ENCODE data around the gene NR2C2AP. TPM values are rescaled to one million over a fixed set of nuclear protein-coding genes. Genes with fewer than 3 reads are reported as not detected.

The NR2C2AP gene
- total RNA-seq, 4 donors from 2014 or later, result 13.5 to 21.3 (median 15.1) TPM

- TF ChIP-seq POLR2A (IDR thresholded peaks at IDR 0.05) (no peak), EP300 (IDR thresholded peaks at IDR 0.05) (no peak)
- TF ChIP-seq, protein P1, sequence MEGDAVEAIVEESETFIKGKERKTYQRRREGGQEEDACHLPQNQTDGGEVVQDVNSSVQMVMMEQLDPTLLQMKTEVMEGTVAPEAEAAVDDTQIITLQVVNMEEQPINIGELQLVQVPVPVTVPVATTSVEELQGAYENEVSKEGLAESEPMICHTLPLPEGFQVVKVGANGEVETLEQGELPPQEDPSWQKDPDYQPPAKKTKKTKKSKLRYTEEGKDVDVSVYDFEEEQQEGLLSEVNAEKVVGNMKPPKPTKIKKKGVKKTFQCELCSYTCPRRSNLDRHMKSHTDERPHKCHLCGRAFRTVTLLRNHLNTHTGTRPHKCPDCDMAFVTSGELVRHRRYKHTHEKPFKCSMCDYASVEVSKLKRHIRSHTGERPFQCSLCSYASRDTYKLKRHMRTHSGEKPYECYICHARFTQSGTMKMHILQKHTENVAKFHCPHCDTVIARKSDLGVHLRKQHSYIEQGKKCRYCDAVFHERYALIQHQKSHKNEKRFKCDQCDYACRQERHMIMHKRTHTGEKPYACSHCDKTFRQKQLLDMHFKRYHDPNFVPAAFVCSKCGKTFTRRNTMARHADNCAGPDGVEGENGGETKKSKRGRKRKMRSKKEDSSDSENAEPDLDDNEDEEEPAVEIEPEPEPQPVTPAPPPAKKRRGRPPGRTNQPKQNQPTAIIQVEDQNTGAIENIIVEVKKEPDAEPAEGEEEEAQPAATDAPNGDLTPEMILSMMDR (IDR thresholded peaks at IDR 0.05), result no peak
- H3K4me1 ChIP-seq, result peaks cover 0 to 3% (median 0%) of the 10 kb centered on the region in 4 donors
- 72 to 79% methylated on average over 4 of the region's 4 CpGs for WGBS, 2 donors
- H3K9me3 ChIP-seq, result peaks cover 0 to 8% (median 0%) of the 10 kb centered on the region in 4 donors
- DNase-seq (ENCODE audit: low spot score in 2 of 2), result no peak
- no peak overlapping the region for H3K4me3 ChIP-seq
- H3K36me3 ChIP-seq, result no peaks in the 10 kb centered on the region
- no peak overlapping the region for H3K27ac ChIP-seq
- H3K27me3 ChIP-seq, result peaks cover 0 to 60% of the 10 kb centered on the region in 2 donors
Observed at GRCh38 chr19:19215792-19216191, 12.6 kb upstream of the NR2C2AP start.

GRCh38 chr19:19214892-19215291, 11.7 kb upstream of the NR2C2AP start:
- no peak for TF ChIP-seq POLR2A (IDR thresholded peaks at IDR 0.05)
- TF ChIP-seq, protein P1 (IDR thresholded peaks at IDR 0.05), result no peak
- no peak for TF ChIP-seq EP300 (IDR thresholded peaks at IDR 0.05)
- peaks cover 0 to 8% (median 0%) of the 10 kb centered on the region in 4 donors for H3K9me3 ChIP-seq
- peaks cover 0 to 3% (median 0%) of the 10 kb centered on the region in 4 donors for H3K4me1 ChIP-seq
- no peak overlapping the region for H3K4me3 ChIP-seq
- WGBS, 2 donors, result 0 to 1% methylated on average over 2 to 8 of the region's 8 CpGs
- H3K36me3 ChIP-seq, result no peaks in the 10 kb centered on the region
- peaks cover 0 to 68% of the 10 kb centered on the region in 2 donors for H3K27me3 ChIP-seq
- H3K27ac ChIP-seq, result no peak overlapping the region
- DNase-seq (ENCODE audit: low spot score in 2 of 2), result no peak

GRCh38 chr19:19214159-19214490, 10.9 kb upstream of the NR2C2AP start:
- peaks cover 0 to 70% of the 10 kb centered on the region in 2 donors for H3K27me3 ChIP-seq
- TF ChIP-seq POLR2A (IDR thresholded peaks at IDR 0.05), result no peak
- no peak for TF ChIP-seq EP300 (IDR thresholded peaks at IDR 0.05)
- TF ChIP-seq, protein P1 (IDR thresholded peaks at IDR 0.05), result no peak
- WGBS, 2 donors, result 6% methylated on average over 5 of the region's 5 CpGs
- no peak overlapping the region for H3K27ac ChIP-seq
- H3K36me3 ChIP-seq, result no peaks in the 10 kb centered on the region
- no peak for DNase-seq (ENCODE audit: low spot score in 2 of 2)
- no peak overlapping the region for H3K4me3 ChIP-seq
- H3K9me3 ChIP-seq, result peaks cover 0 to 8% (median 0%) of the 10 kb centered on the region in 4 donors
- H3K4me1 ChIP-seq, result peaks cover 0 to 3% (median 0%) of the 10 kb centered on the region in 4 donors

- WGBS, 2 donors, result 40 to 44% methylated on average over 18 to 20 of the region's 21 CpGs
- peaks cover 0 to 70% of the 10 kb centered on the region in 2 donors for H3K27me3 ChIP-seq
- TF ChIP-seq POLR2A (IDR thresholded peaks at IDR 0.05) (no peak), EP300 (IDR thresholded peaks at IDR 0.05) (no peak)
- TF ChIP-seq, protein P1 (IDR thresholded peaks at IDR 0.05), result no peak
- no peak overlapping the region for H3K27ac ChIP-seq
- no peak for DNase-seq (ENCODE audit: low spot score in 2 of 2)
- no peaks in the 10 kb centered on the region for H3K36me3 ChIP-seq
- peaks cover 0 to 8% (median 0%) of the 10 kb centered on the region in 4 donors for H3K9me3 ChIP-seq
- peaks cover 0 to 3% (median 0%) of the 10 kb centered on the region in 4 donors for H3K4me1 ChIP-seq
- no peak overlapping the region for H3K4me3 ChIP-seq
Observed at GRCh38 chr19:19213426-19214158, 10.4 kb upstream of the NR2C2AP start.

DNA sequence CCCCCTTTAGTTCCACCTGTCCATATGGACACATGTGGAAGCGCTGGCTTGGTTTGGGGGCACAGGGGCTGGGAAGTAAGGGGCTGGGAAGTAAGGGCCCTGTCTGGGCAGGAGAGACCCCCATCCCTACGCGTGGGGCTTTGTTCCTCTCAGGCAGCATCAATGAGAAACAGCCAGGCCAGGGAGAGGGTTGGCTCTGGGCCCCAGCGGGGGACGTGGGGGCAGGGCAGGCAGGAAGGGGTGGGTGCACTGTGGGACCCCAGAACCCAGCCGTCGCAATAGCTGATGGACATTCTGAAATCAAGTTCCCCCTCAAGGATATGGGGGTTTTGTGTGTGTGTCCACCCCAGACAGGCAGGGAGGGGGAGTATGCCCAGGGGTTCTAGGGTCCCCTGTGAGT, 9.7 kb upstream of the NR2C2AP start:
- peaks cover 0 to 8% (median 0%) of the 10 kb centered on the region in 4 donors for H3K9me3 ChIP-seq
- DNase-seq (ENCODE audit: low spot score in 2 of 2), result no peak
- peaks cover 0 to 70% of the 10 kb centered on the region in 2 donors for H3K27me3 ChIP-seq
- H3K4me1 ChIP-seq, result peaks cover 0 to 3% (median 0%) of the 10 kb centered on the region in 4 donors
- TF ChIP-seq, protein P1 (IDR thresholded peaks at IDR 0.05), result no peak
- TF ChIP-seq POLR2A (IDR thresholded peaks at IDR 0.05) (no peak), EP300 (IDR thresholded peaks at IDR 0.05) (no peak)
- H3K36me3 ChIP-seq, result no peaks in the 10 kb centered on the region
- WGBS, 2 donors, result 12% methylated on average over 5 to 7 of the region's 7 CpGs
- H3K27ac ChIP-seq, result no peak overlapping the region
- H3K4me3 ChIP-seq, result no peak overlapping the region

Data from tibial nerve (tissue), 4 donors.